ENCODE data around the gene MTA3. TPM values are rescaled to one million over a fixed set of nuclear protein-coding genes. Genes with fewer than 3 reads are reported as not detected.

MTA3 gene
- polyA plus RNA-seq, 3 donors = 2.0 to 4.5 (median 2.2) TPM

GRCh38 chr2:42663106-42663780 is 94.8 kb downstream of the MTA3 start:
- Mint-ChIP-seq H3K27ac (peak overlapping the region in 6 of 7 donors; percentile 23 to 81 (median 57)), H3K27me3 (ENCODE audit: low read depth in 3 of 3) (no peaks in the 10 kb centered on the region), H3K36me3 (peaks cover 4 to 6% of the 10 kb centered on the region in 2 donors), H3K9me3 (peaks cover 0 to 1% (median 0%) of the 10 kb centered on the region in 7 donors), H3K4me1 (peaks cover 25% of the 10 kb centered on the region), H3K4me3 (no peak overlapping the region)
- Histone ChIP-seq H3K9me3 (replicated peaks in 1 of 2; ENCODE audit: control insufficient read depth in 1 of 2, insufficient read depth in 1 of 2, low read length in 2 of 2) (no peaks in the 10 kb centered on the region), H3K9ac (ENCODE audit: insufficient read depth, low read length, poor library complexity, severe bottlenecking) (peak overlapping the region; percentile 17), H3K4me1 (ENCODE audit: control insufficient read depth in 1 of 2, insufficient read depth in 2 of 2, low read length in 2 of 2) (peaks cover 18 to 25% of the 10 kb centered on the region in 2 donors), H3K36me3 (replicated peaks in 1 of 2; ENCODE audit: control insufficient read depth in 1 of 2, insufficient read depth in 2 of 2, low read length in 2 of 2) (no peaks in the 10 kb centered on the region), H3K4me3 (replicated peaks in 1 of 3; ENCODE audit: low read depth in 2 of 3, low read length in 3 of 3) (no peak overlapping the region), H3K79me2 (ENCODE audit: insufficient read depth, low read length) (no peaks in the 10 kb centered on the region), H3K27me3 (ENCODE audit: control insufficient read depth in 2 of 2, insufficient read depth in 2 of 2, low read length in 2 of 2) (no peaks in the 10 kb centered on the region), H3K27ac (ENCODE audit: low read depth in 1 of 2, low read length in 2 of 2) (no peak overlapping the region), H4K20me1 (ENCODE audit: insufficient read depth, low read length) (no peaks in the 10 kb centered on the region), H2AFZ (ENCODE audit: insufficient read depth, low read depth, low read length, poor library complexity, severe bottlenecking) (peak overlapping the region; percentile 51), H3K4me2 (replicated peaks; ENCODE audit: extremely low read depth, low read length, poor library complexity, severe bottlenecking) (peak overlapping the region; percentile 27)
- 0% methylated on average over 1 of the region's 3 CpGs for WGBS (ENCODE audit: insufficient coverage)
- TF ChIP-seq CTCF (IDR thresholded peaks at IDR 0.05) = peak; percentile 95
- DNase-seq = peak; percentile 53 to 63 (median 60)
- intact Hi-C loops (cut with micrococcal nuclease) = loop anchor here in 1 of 2 donors (5.0 kb wide), 1 partner anchor 151 kb away; no protein-coding TSS in a partner anchor

GRCh38 chr2:42663828-42664227 is 95.4 kb downstream of the MTA3 start:
- H3K27me3 ChIP-seq (ENCODE audit: control insufficient read depth in 2 of 2, insufficient read depth in 2 of 2, low read length in 2 of 2) = no peaks in the 10 kb centered on the region
- H3K4me3 ChIP-seq (replicated peaks in 1 of 3; ENCODE audit: low read depth in 2 of 3, low read length in 3 of 3) = no peak overlapping the region
- no peak overlapping the region for H3K27ac ChIP-seq (ENCODE audit: low read depth in 1 of 2, low read length in 2 of 2)
- no peak for TF ChIP-seq CTCF (IDR thresholded peaks at IDR 0.05)
- Mint-ChIP-seq H3K27me3 (ENCODE audit: low read depth in 3 of 3) (no peaks in the 10 kb centered on the region), H3K4me3 (peak overlapping the region in 1 of 2 donors; percentile 57), H3K9me3 (peaks cover 0 to 1% (median 0%) of the 10 kb centered on the region in 7 donors), H3K4me1 (peaks cover 25% of the 10 kb centered on the region), H3K27ac (peak overlapping the region in 6 of 7 donors; percentile 23 to 81 (median 62)), H3K36me3 (peaks cover 4 to 6% of the 10 kb centered on the region in 2 donors)
- peak overlapping the region; percentile 51 for H2AFZ ChIP-seq (ENCODE audit: insufficient read depth, low read depth, low read length, poor library complexity, severe bottlenecking)
- peak overlapping the region; percentile 17 for H3K9ac ChIP-seq (ENCODE audit: insufficient read depth, low read length, poor library complexity, severe bottlenecking)
- no peaks in the 10 kb centered on the region for H3K79me2 ChIP-seq (ENCODE audit: insufficient read depth, low read length)
- H3K36me3 ChIP-seq (replicated peaks in 1 of 2; ENCODE audit: control insufficient read depth in 1 of 2, insufficient read depth in 2 of 2, low read length in 2 of 2) = no peaks in the 10 kb centered on the region
- WGBS (ENCODE audit: insufficient coverage) = no CpG with 5 or more reads among the region's 3 CpGs
- peaks cover 18 to 25% of the 10 kb centered on the region in 2 donors for H3K4me1 ChIP-seq (ENCODE audit: control insufficient read depth in 1 of 2, insufficient read depth in 2 of 2, low read length in 2 of 2)
- DNase-seq = peak in 2 of 3 donors; percentile 18 to 47
- H3K4me2 ChIP-seq (replicated peaks; ENCODE audit: extremely low read depth, low read length, poor library complexity, severe bottlenecking) = peak overlapping the region; percentile 27
- H3K9me3 ChIP-seq (replicated peaks in 1 of 2; ENCODE audit: control insufficient read depth in 1 of 2, insufficient read depth in 1 of 2, low read length in 2 of 2) = no peaks in the 10 kb centered on the region
- H4K20me1 ChIP-seq (ENCODE audit: insufficient read depth, low read length) = no peaks in the 10 kb centered on the region
- intact Hi-C loops (cut with micrococcal nuclease) = loop anchor here in 1 of 2 donors (5.0 kb wide), 1 partner anchor 152 kb away; no protein-coding TSS in a partner anchor
